Ishikawa (cell line): ENCODE data around the gene TGFBR3.

Experiments
- CEBPB ChIP-seq: IDR thresholded peaks from 2 replicates; pipeline ENCODE4 v1.6.1; 2012
- CREB1 ChIP-seq: IDR thresholded peaks from 2 replicates; pipeline ENCODE4 v1.6.1; 2012; ENCODE audit warnings: low read depth
- EP300 ChIP-seq: IDR thresholded peaks from 2 replicates; pipeline ENCODE4 v1.6.1; 2012; ENCODE audit warnings: borderline replicate concordance
- FOXM1 ChIP-seq: IDR thresholded peaks from 2 replicates; pipeline ENCODE4 v1.6.1; 2012; ENCODE audit warnings: low read depth, borderline replicate concordance
- MAX ChIP-seq: IDR thresholded peaks from 2 replicates; pipeline ENCODE4 v1.6.1; 2012
- NFIC ChIP-seq: IDR thresholded peaks from 2 replicates; pipeline ENCODE4 v1.6.1; 2012
- RAD21 ChIP-seq: IDR thresholded peaks from 2 replicates; pipeline ENCODE4 v1.6.1; 2012; ENCODE audit warnings: low read depth
- REST ChIP-seq: IDR thresholded peaks from 2 replicates; pipeline ENCODE4 v1.6.1; 2012; ENCODE audit warnings: low read depth, mild to moderate bottlenecking
- TAF1 ChIP-seq: IDR thresholded peaks from 2 replicates; pipeline ENCODE4 v1.6.1; 2012; ENCODE audit warnings: low read depth, mild to moderate bottlenecking
- TCF12 ChIP-seq: IDR thresholded peaks from 2 replicates; pipeline ENCODE4 v1.6.1; 2012; ENCODE audit warnings: low read depth
- TEAD4 ChIP-seq: IDR thresholded peaks from 2 replicates; pipeline ENCODE4 v1.6.1; 2012
- USF1 ChIP-seq: IDR thresholded peaks from 2 replicates; pipeline ENCODE4 v1.6.1; 2012
- YY1 ChIP-seq: IDR thresholded peaks from 2 replicates; pipeline ENCODE4 v1.6.1; 2012; ENCODE audit warnings: low read depth
- ZBTB7A ChIP-seq: IDR thresholded peaks from 2 replicates; pipeline ENCODE4 v1.6.1; 2012; ENCODE audit warnings: low read depth

TGFBR3 gene

GRCh38 chr1:91803847-91804545, 82.0 kb downstream of the TGFBR3 start:
- TF ChIP-seq TEAD4 = no peak
- no peak for TF ChIP-seq REST
- no peak for TF ChIP-seq YY1

GRCh38 chr1:91803123-91803522, 82.8 kb downstream of the TGFBR3 start:
- TF ChIP-seq FOXM1 (no peak), USF1 (no peak), REST (no peak), RAD21 (no peak)

- no peak for TF ChIP-seq USF1
- TF ChIP-seq TAF1 = no peak
- no peak for TF ChIP-seq RAD21
- no peak for TF ChIP-seq FOXM1
- TF ChIP-seq EP300 = no peak
- no peak for TF ChIP-seq MAX
- no peak for TF ChIP-seq TCF12
Measured at GRCh38 chr1:91801496-91802115, 84.3 kb downstream of the TGFBR3 start.

GRCh38 chr1:91799863-91800262, 86.1 kb downstream of the TGFBR3 start:
- no peak for TF ChIP-seq YY1
- no peak for TF ChIP-seq NFIC
- no peak for TF ChIP-seq EP300

- no peak for TF ChIP-seq YY1
- no peak for TF ChIP-seq ZBTB7A
- TF ChIP-seq TAF1 = no peak
- TF ChIP-seq FOXM1 = no peak
- no peak for TF ChIP-seq RAD21
- no peak for TF ChIP-seq CREB1
- no peak for TF ChIP-seq MAX
- no peak for TF ChIP-seq CEBPB
- TF ChIP-seq REST = no peak
- TF ChIP-seq NFIC = no peak
Measured at GRCh38 chr1:91799159-91799558, 86.8 kb downstream of the TGFBR3 start.

GRCh38 chr1:91798740-91799139, 87.2 kb downstream of the TGFBR3 start:
- TF ChIP-seq FOXM1 = no peak
- no peak for TF ChIP-seq EP300
- no peak for TF ChIP-seq TEAD4
- TF ChIP-seq USF1 = no peak
- no peak for TF ChIP-seq YY1
- TF ChIP-seq ZBTB7A = no peak
